GM13976 (cell line): ENCODE measurements around the gene CEP112.

Experiments
- DNase-seq: peaks from one replicate; pipeline ENCODE4 v3.0.0; 2012; ENCODE audit warnings: low spot score
- CTCF ChIP-seq: IDR thresholded peaks from 2 replicates; pipeline ENCODE4 v1.5.1; 2012; ENCODE audit warnings: borderline replicate concordance, mild to moderate bottlenecking; ENCODE audit not compliant: insufficient read depth; ENCODE audit errors: extremely low read depth, missing control alignments, control extremely low read depth
- in situ Hi-C: fragments of 300-500 bp; cut with MboI; formaldehyde crosslinking; loops from one replicate; pipeline ENCODE4 v1.12.0; 2022; ENCODE audit warnings: low sequenced_read_pairs, mixed read lengths, inconsistent platforms; ENCODE audit not compliant: unreplicated experiment

The CEP112 gene

GRCh38 chr17:65634533-65634932 is 557.4 kb downstream of the CEP112 start:
- no peak for DNase-seq
- no peak for TF ChIP-seq CTCF
- in situ Hi-C loops = no loop called here

DNA sequence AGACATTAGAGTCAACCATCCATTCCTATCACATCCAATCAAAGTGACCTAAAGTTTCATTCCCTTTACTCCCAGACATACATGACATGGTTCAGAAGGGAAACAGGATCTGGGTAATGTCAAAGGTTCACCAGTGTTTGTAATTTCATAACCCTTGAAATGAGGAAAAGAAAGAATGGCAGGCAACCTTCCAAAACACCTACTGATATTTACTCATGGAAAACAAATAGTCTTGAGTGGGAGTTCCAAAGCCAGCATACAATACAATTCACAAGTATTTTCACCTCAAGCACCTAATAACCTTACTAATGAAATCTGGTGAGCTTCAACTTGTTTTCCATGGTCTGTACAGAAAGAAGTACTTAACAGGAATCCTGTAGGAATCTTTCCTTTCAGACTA is 557.9 kb downstream of the CEP112 start:
- in situ Hi-C loops = no loop called here
- no peak for DNase-seq
- no peak for TF ChIP-seq CTCF

DNA sequence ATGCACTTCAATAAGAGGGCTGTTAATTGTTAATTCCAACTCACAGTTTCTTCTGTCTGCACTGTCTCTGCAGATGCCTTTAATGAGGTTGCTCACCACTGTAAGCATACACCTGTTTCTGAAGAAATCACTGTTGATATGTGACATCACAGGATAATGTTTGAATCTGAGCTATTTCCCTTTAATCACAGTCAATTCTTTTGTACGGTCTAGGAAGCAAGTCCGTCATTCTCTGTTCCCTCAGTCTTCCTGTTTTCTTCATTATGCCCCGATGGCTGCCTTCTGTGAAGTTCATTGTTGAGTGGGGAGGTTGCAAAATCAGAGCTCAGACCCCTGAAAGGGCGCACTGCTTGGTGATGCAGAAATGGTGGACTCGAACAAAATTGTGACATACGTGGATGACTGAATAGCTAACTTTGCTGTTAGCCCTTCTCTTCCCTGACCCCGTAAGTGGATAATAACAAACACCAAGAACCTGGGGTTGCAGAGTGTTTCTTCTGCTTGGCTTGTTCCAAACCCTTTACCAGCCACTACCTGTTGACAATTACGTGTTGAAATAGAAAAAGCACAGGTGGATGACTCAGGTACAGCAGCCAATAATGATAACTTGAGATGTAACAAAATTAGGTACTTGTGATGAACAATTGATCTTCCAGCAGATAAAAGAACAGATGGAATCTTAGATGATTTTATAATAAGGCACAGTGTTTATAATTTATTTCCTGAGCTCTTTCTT is 558.6 kb downstream of the CEP112 start:
- TF ChIP-seq CTCF = no peak
- in situ Hi-C loops = no loop called here
- no peak for DNase-seq

GRCh38 chr17:65630502-65630901 is 561.4 kb downstream of the CEP112 start:
- no peak for TF ChIP-seq CTCF
- in situ Hi-C loops = no loop called here
- DNase-seq = no peak

- no peak for TF ChIP-seq CTCF
- in situ Hi-C loops = no loop called here
- DNase-seq = no peak
Measured at GRCh38 chr17:65629234-65629690, 562.7 kb downstream of the CEP112 start.

DNA sequence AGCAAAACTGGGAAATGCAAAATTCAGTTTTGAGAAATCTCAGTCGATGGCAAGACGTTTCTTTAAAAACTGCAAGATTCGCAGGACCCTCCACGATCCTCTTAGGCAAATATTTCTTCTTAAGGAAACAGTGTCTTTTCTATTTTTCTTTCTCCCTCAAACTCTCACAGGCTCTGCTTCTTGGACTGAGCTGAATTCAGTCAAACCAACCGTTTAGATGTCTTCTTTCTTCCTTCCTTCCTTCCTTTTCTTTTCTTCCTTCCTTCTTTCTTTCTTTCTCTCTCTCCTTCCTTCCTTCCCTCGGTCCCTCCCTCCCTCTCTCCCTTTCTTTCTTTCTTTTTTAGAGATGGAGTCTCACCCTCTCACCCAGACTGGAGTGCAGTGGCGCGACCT is 563.3 kb downstream of the CEP112 start:
- no peak for DNase-seq
- in situ Hi-C loops = no loop called here
- TF ChIP-seq CTCF = no peak
